Naive thymus-derived CD4-positive, alpha-beta T cell (primary cell): ENCODE results near the gene AK2. TPM values are rescaled to one million over a fixed set of nuclear protein-coding genes. Genes with fewer than 3 reads are reported as not detected.
A peak's percentile ranks its signal among the peaks of the same experiment; 100 is the strongest.

ENCODE experiments used
- ATAC-seq: fragments of 150-1000 bp; cut with Tn5 transposase; 2 replicates; pipeline ENCODE4 v1.10.0; 2021; ENCODE audit warnings: mild to moderate bottlenecking, moderate library complexity
- CTCF ChIA-PET: fragments of 350-600 bp; sonication (Branson Sonifier 250); formaldehyde crosslinking; loops from one replicate; lab custom pipeline; 2021; ENCODE audit warnings: antibody characterized with exemption; lab: Charles Lee
- POLR2A ChIA-PET: fragments of 350-600 bp; sonication (Branson Sonifier 250); formaldehyde crosslinking; loops from one replicate; lab custom pipeline; 2021; ENCODE audit warnings: antibody characterized with exemption, inconsistent platforms; lab: Charles Lee
- DNase-seq, 9 donors: peaks; one replicate each; pipeline versions ENCODE4 v3.0.0 to v3.0.0-alpha.2; 2020 to 2022; ENCODE audit warnings: mixed read lengths in 1 of 9
- H3K27ac ChIP-seq: one replicate; pipeline ENCODE4 v1.7.0; 2013; ENCODE audit warnings: mild to moderate bottlenecking, low read depth, low read length, moderate library complexity
- H3K27me3 ChIP-seq, 2 donors: one replicate each; pipeline ENCODE4 v1.7.0; 2013; ENCODE audit warnings: low read length in 2 of 2, mild to moderate bottlenecking in 2 of 2, moderate library complexity in 2 of 2; ENCODE audit not compliant: control insufficient read depth in 2 of 2, insufficient read depth in 2 of 2
- H3K36me3 ChIP-seq, 3 experiments: 1 replicate in 2 of 3; 2 replicates in 1 of 3; pipeline ENCODE4 v1.7.0; 2013; ENCODE audit warnings: low read length in 3 of 3, mild to moderate bottlenecking in 3 of 3, moderate library complexity in 1 of 3; ENCODE audit not compliant: insufficient read depth in 3 of 3, control insufficient read depth in 2 of 3
- H3K4me1 ChIP-seq, 2 donors: one replicate each; pipeline ENCODE4 v1.7.0; 2013; ENCODE audit warnings: low read length in 2 of 2, mild to moderate bottlenecking in 2 of 2, moderate library complexity in 1 of 2; ENCODE audit not compliant: control insufficient read depth in 2 of 2, insufficient read depth in 2 of 2
- H3K4me3 ChIP-seq: 2 replicates; pipeline ENCODE4 v1.7.0; 2013; ENCODE audit warnings: mild to moderate bottlenecking, low read length
- H3K9me3 ChIP-seq, 3 experiments: 1 replicate in 2 of 3; 2 replicates in 1 of 3; pipeline ENCODE4 v1.7.0; 2013; ENCODE audit warnings: low read length in 3 of 3; ENCODE audit not compliant: control insufficient read depth in 2 of 3
- H3K27ac Mint-ChIP-seq, 9 donors: one replicate each; pipeline ENCODE4 v1.8.0; 2020 to 2022; ENCODE audit warnings: mixed read lengths in 9 of 9, mild to moderate bottlenecking in 8 of 9, moderate library complexity in 5 of 9, inconsistent platforms in 2 of 9
- H3K27me3 Mint-ChIP-seq, 5 donors: one replicate each; pipeline ENCODE4 v1.8.0; 2021 to 2022; ENCODE audit warnings: mixed read lengths in 5 of 5, mild to moderate bottlenecking in 1 of 5
- H3K36me3 Mint-ChIP-seq, 5 donors: one replicate each; pipeline ENCODE4 v1.8.0; 2020 to 2022; ENCODE audit warnings: mixed read lengths in 5 of 5, mild to moderate bottlenecking in 3 of 5, inconsistent platforms in 1 of 5
- H3K4me1 Mint-ChIP-seq, 7 donors: one replicate each; pipeline ENCODE4 v1.8.0; 2020 to 2022; ENCODE audit warnings: mixed read lengths in 7 of 7, mild to moderate bottlenecking in 3 of 7, inconsistent platforms in 1 of 7
- H3K4me3 Mint-ChIP-seq, 10 donors: one replicate each; pipeline ENCODE4 v1.8.0; 2020 to 2022; ENCODE audit warnings: mild to moderate bottlenecking in 10 of 10, mixed read lengths in 10 of 10, moderate library complexity in 6 of 10, inconsistent platforms in 2 of 10
- H3K9me3 Mint-ChIP-seq, 11 donors: one replicate each; pipeline ENCODE4 v1.8.0; 2020 to 2022; ENCODE audit warnings: mixed read lengths in 11 of 11, mild to moderate bottlenecking in 4 of 11, inconsistent platforms in 1 of 11, moderate library complexity in 1 of 11
- intact Hi-C, 2 donors: fragments of 100-400 bp; cut with micrococcal nuclease; formaldehyde crosslinking; loops; one replicate each; pipeline ENCODE4 v1.15.1; 2023
- polyA plus RNA-seq, 2 donors: library from polyadenylated mRNA; unstranded; fragments of 300-500 nt; fragmentation: Illumina TruSeq; gene quantifications; one replicate each; pipeline ENCODE4 v1.2.3, GENCODE V29; 2021
- total RNA-seq, 6 experiments: library from RNA in 5 of 6; stranded (reverse) in 5 of 6; gene quantifications; 1 replicate in 5 of 6; 2 replicates in 1 of 6; pipeline ENCODE4 v1.2.3 and lab custom pipeline; 2021 to 2026

AK2 gene
- total and polyA plus RNA-seq, 7 experiments from 2014 or later = 53.8 to 219 (median 97.4) TPM

GRCh38 chr1:33007190-33008050 lies 29.3 kb downstream of the AK2 start:
- ChIA-PET CTCF (interaction anchor here (0.5 to 4.2 kb wide), 7 partner anchors 9 to 131 kb away, joined by 3 to 46 read pairs (median 3); no protein-coding TSS in a partner anchor), POLR2A (interaction anchor here (1.0 kb wide), 1 partner anchor 43 kb away, joined by 4 read pairs; the partner anchor contains the start of gene RNF19B)
- Mint-ChIP-seq H3K27me3 (no peaks in the 10 kb centered on the region), H3K9me3 (no peaks in the 10 kb centered on the region), H3K36me3 (peaks cover 17 to 38% (median 25%) of the 10 kb centered on the region in 5 donors), H3K27ac (peak overlapping the region in 1 of 9 donors; percentile 9), H3K4me3 (no peak overlapping the region), H3K4me1 (peaks cover 0 to 40% (median 3%) of the 10 kb centered on the region in 7 donors)
- H3K27me3 ChIP-seq = no peaks in the 10 kb centered on the region
- peak in 2 of 9 donors; percentile 10 to 19 for DNase-seq
- intact Hi-C loops = loop anchor here (1.0 to 2.0 kb wide), 2 partner anchors 45 to 74 kb away; no protein-coding TSS in a partner anchor
- H3K27ac ChIP-seq = no peak overlapping the region
- H3K4me1 ChIP-seq = no peaks in the 10 kb centered on the region
- no peak overlapping the region for H3K4me3 ChIP-seq
- H3K9me3 ChIP-seq = no peaks in the 10 kb centered on the region
- peak; percentile 83 for ATAC-seq
- peaks cover 0 to 48% (median 20%) of the 10 kb centered on the region in 3 experiments for H3K36me3 ChIP-seq

- intact Hi-C loops = loop anchor here in 1 of 2 donors (2.0 kb wide), 1 partner anchor 43 kb away; no protein-coding TSS in a partner anchor
- H3K27me3 Mint-ChIP-seq = no peaks in the 10 kb centered on the region
- no peaks in the 10 kb centered on the region for H3K4me1 ChIP-seq
- peaks cover 0 to 33% (median 8%) of the 10 kb centered on the region in 3 experiments for H3K36me3 ChIP-seq
- H3K27me3 ChIP-seq = no peaks in the 10 kb centered on the region
- H3K4me1 Mint-ChIP-seq = peaks cover 0 to 39% (median 3%) of the 10 kb centered on the region in 7 donors
- H3K36me3 Mint-ChIP-seq = peaks cover 7 to 25% (median 11%) of the 10 kb centered on the region in 5 donors
- ChIA-PET CTCF (interaction anchor here (4.2 kb wide), 1 partner anchor 72 kb away, joined by 46 read pairs; no protein-coding TSS in a partner anchor), POLR2A (interaction anchor here (0.9 to 1.1 kb wide), 2 partner anchors 14 to 17 kb away, joined by 3 read pairs; no protein-coding TSS in a partner anchor)
- no peak overlapping the region for H3K4me3 Mint-ChIP-seq
- DNase-seq (no peak), ATAC-seq (no peak)
- H3K9me3 ChIP-seq = no peaks in the 10 kb centered on the region
- H3K27ac Mint-ChIP-seq = peak overlapping the region in 1 of 9 donors; percentile 9
- no peaks in the 10 kb centered on the region for H3K9me3 Mint-ChIP-seq
- H3K4me3 ChIP-seq = no peak overlapping the region
- H3K27ac ChIP-seq = no peak overlapping the region
Observed at GRCh38 chr1:33005838-33006421, 30.8 kb downstream of the AK2 start.

DNA sequence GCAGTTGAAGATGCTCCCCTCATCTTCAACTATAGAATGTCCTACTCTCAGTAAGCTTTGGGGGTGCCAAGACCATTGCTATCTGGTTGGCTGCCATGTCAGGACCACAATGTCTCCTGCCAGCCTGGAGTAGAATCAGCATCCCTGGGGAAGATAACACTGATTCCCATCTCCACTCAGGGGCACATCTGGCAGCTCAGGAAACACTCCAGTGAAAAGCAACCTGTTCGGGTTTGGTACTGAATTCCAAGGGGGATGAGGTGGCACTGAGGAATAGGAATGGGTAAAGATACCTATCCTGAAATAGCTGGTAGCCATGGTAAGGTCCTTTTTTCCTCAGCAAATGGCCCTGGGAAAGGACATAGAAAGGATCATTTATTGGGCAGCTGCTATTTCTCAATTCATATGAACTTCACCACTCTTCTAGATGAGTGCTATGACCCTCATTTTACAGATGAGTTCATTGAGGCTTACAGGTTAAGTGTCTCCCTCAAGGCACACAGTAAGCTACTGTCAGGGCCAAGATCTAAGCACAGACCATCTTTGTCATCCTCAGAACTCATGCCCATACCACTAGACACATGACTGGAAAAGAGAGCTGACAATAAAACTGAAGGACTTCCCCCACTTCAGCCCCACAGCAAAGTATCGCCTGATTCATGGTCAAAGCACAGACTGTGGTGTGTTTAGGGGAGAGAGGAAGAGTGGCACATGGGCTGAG lies 31.4 kb downstream of the AK2 start:
- peaks cover 0 to 28% (median 5%) of the 10 kb centered on the region in 3 experiments for H3K36me3 ChIP-seq
- POLR2A ChIA-PET = interaction anchor here (1.1 kb wide), 1 partner anchor 17 kb away, joined by 3 read pairs; no protein-coding TSS in a partner anchor
- CTCF ChIA-PET = interaction anchor here (4.2 kb wide), 1 partner anchor 72 kb away, joined by 46 read pairs; no protein-coding TSS in a partner anchor

GRCh38 chr1:33004613-33005012 lies 32.1 kb downstream of the AK2 start:
- DNase-seq (no peak), ATAC-seq (no peak)
- H3K27me3 Mint-ChIP-seq = no peaks in the 10 kb centered on the region
- H3K4me1 Mint-ChIP-seq = peaks cover 0 to 45% (median 7%) of the 10 kb centered on the region in 7 donors
- H3K9me3 Mint-ChIP-seq = no peaks in the 10 kb centered on the region
- intact Hi-C loops = no loop called here
- no peaks in the 10 kb centered on the region for H3K4me1 ChIP-seq
- H3K27me3 ChIP-seq = no peaks in the 10 kb centered on the region
- H3K36me3 Mint-ChIP-seq = peaks cover 0 to 20% (median 9%) of the 10 kb centered on the region in 5 donors
- H3K27ac ChIP-seq = no peak overlapping the region
- H3K4me3 Mint-ChIP-seq = no peak overlapping the region
- peaks cover 0 to 24% (median 5%) of the 10 kb centered on the region in 3 experiments for H3K36me3 ChIP-seq
- peak overlapping the region in 3 of 9 donors; percentile 22 to 37 (median 31) for H3K27ac Mint-ChIP-seq
- ChIA-PET CTCF (no interaction called here), POLR2A (interaction anchor here (1.1 kb wide), 1 partner anchor 18 kb away, joined by 3 read pairs; no protein-coding TSS in a partner anchor)
- no peaks in the 10 kb centered on the region for H3K9me3 ChIP-seq
- H3K4me3 ChIP-seq = no peak overlapping the region

More for the DNA sequence above, 31.4 kb downstream of the AK2 start:
- no peak overlapping the region for H3K4me3 Mint-ChIP-seq
- Histone ChIP-seq H3K4me1 (no peaks in the 10 kb centered on the region), H3K9me3 (no peaks in the 10 kb centered on the region), H3K27me3 (no peaks in the 10 kb centered on the region), H3K27ac (no peak overlapping the region), H3K4me3 (no peak overlapping the region)
- ATAC-seq (no peak), DNase-seq (no peak)
- H3K27ac Mint-ChIP-seq = peak overlapping the region in 1 of 9 donors; percentile 9
- no peaks in the 10 kb centered on the region for H3K27me3 Mint-ChIP-seq
- H3K36me3 Mint-ChIP-seq = peaks cover 2 to 20% (median 9%) of the 10 kb centered on the region in 5 donors
- intact Hi-C loops = no loop called here
- no peaks in the 10 kb centered on the region for H3K9me3 Mint-ChIP-seq
- peaks cover 0 to 44% (median 6%) of the 10 kb centered on the region in 7 donors for H3K4me1 Mint-ChIP-seq

GRCh38 chr1:33003657-33004056 lies 33.0 kb downstream of the AK2 start:
- peaks cover 0 to 20% (median 6%) of the 10 kb centered on the region in 5 donors for H3K36me3 Mint-ChIP-seq
- peak overlapping the region in 1 of 9 donors; percentile 43 for H3K27ac Mint-ChIP-seq
- CTCF ChIA-PET = no interaction called here

GRCh38 chr1:33002006-33002405 lies 34.7 kb downstream of the AK2 start:
- Histone ChIP-seq H3K4me3 (no peak overlapping the region), H3K4me1 (peaks cover 0 to 7% of the 10 kb centered on the region in 2 donors), H3K27me3 (no peaks in the 10 kb centered on the region), H3K27ac (no peak overlapping the region), H3K36me3 (no peaks in the 10 kb centered on the region), H3K9me3 (no peaks in the 10 kb centered on the region)
- peaks cover 15 to 53% (median 20%) of the 10 kb centered on the region in 7 donors for H3K4me1 Mint-ChIP-seq
- H3K4me3 Mint-ChIP-seq = no peak overlapping the region
- H3K36me3 Mint-ChIP-seq = peaks cover 0 to 16% (median 0%) of the 10 kb centered on the region in 5 donors
- ATAC-seq (no peak), DNase-seq (no peak)
- ChIA-PET POLR2A (interaction anchor here (0.7 kb wide), 1 partner anchor 83 kb away, joined by 5 read pairs; no protein-coding TSS in a partner anchor), CTCF (no interaction called here)
- no peaks in the 10 kb centered on the region for H3K9me3 Mint-ChIP-seq
- H3K27ac Mint-ChIP-seq = peak overlapping the region in 1 of 9 donors; percentile 89
- H3K27me3 Mint-ChIP-seq = no peaks in the 10 kb centered on the region
- intact Hi-C loops = no loop called here

More at GRCh38 chr1:33003657-33004056, 33.0 kb downstream of the AK2 start:
- POLR2A ChIA-PET = no interaction called here
- ATAC-seq (no peak), DNase-seq (no peak)
- intact Hi-C loops = no loop called here
- Histone ChIP-seq H3K9me3 (no peaks in the 10 kb centered on the region), H3K4me3 (no peak overlapping the region), H3K4me1 (no peaks in the 10 kb centered on the region), H3K36me3 (peaks cover 0 to 15% (median 5%) of the 10 kb centered on the region in 3 experiments), H3K27me3 (no peaks in the 10 kb centered on the region), H3K27ac (no peak overlapping the region)
- H3K9me3 Mint-ChIP-seq = no peaks in the 10 kb centered on the region
- no peak overlapping the region for H3K4me3 Mint-ChIP-seq
- H3K27me3 Mint-ChIP-seq = no peaks in the 10 kb centered on the region
- H3K4me1 Mint-ChIP-seq = peaks cover under 1 to 47% (median 7%) of the 10 kb centered on the region in 7 donors
